NCI-H446 treated with DMSO at 0.1 percent for 48 hours (cell line): ENCODE results near the gene OSBPL10.
"Not testable (repeated sequence)": the region's sequence is repeated elsewhere in the genome, so short reads cannot be mapped to it uniquely, and the experiment has no call there.

Experiments used
- DNase-seq: peaks from one replicate; lab custom pipeline; 2025; lab: John Stamatoyannopoulos, UW

Gene OSBPL10

DNA sequence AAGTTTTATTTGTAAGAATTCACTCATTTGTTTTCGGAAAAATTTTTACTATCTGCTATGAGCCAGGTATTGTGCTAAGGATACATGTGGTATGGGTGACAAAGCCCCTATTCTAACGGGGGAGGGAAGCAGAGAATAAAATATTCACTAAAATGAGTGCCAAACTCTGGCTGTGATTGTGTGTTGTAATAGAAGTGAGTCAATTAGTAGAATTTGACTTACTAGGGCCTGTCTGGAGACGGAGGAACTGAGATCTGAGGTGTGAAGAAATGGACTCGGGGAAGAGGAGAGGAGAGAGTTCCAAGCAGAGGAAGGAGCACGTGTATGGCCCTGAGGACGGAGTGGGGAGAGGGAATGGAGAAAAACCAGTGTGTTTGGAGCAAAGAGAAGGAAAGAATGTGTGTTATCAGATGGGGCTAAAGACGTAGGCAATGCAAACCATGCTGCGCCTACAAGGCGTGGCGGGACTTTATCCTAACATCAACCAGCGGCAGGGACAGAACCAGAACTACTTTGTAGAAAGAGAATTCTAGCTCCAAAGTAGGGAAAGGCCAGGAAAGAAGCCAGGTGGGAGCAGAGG is 89.1 kb downstream of the OSBPL10 start:
- DNase-seq, result no peak

GRCh38 chr3:31890742-31891469 is 90.2 kb downstream of the OSBPL10 start:
- no peak for DNase-seq

DNA sequence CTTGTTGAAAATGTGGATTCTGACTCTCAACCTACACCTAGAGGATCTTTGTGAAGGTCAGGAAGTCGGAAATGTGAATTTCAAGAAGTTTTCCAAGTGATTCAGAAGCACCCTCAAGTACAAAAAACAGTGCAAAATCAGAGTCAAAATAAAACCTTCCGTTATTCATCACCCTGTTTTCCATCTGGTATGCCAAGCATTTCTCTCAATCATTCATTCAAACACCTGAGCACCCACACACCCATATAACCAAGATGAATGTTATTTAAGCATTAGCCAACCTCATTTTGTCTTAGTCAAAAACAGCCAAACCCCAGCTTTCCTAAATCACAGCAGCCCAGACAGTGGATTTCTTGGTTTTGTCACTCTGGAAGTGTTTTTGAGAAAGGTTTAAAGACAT is 91.1 kb downstream of the OSBPL10 start:
- no peak for DNase-seq

DNA sequence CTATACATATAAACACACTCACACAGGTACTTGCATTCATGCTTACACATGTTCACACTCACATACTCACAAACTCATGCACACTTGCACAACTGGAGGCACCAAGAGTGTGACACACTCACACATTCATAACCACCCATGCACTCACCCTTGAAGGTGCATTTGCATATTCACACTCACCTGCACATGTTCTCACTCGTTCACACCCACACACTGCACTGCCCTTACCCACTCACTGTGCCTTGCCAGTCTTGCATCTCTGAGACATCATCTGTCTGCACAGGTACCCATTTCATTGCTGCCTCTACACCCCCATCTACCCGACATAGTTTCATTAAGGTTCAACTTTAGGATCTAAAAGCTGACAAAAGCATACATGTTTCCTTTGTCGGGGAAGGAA is 95.8 kb downstream of the OSBPL10 start:
- no peak for DNase-seq

- no peak for DNase-seq
Measured at GRCh38 chr3:31884251-31884650, 96.8 kb downstream of the OSBPL10 start.

DNA sequence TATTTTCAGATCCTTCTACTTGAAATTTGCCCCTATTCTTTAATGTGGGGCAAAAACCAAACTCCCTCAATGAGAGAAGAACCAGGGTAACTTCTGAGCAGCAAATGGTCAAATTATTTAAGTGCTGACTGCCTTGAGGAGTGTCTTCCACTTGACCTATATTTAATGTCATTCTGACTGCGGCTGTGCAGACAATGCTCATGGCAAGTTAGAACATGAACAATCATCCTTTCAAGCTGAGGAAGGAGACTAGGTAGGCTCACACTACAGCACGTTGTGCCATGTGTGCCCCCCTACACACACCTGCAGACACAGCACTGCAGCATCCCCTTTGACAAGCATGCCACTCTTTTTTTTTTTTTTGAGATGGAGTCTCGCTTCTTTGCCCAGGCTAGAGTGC is 98.2 kb downstream of the OSBPL10 start:
- DNase-seq, result no peak

DNA sequence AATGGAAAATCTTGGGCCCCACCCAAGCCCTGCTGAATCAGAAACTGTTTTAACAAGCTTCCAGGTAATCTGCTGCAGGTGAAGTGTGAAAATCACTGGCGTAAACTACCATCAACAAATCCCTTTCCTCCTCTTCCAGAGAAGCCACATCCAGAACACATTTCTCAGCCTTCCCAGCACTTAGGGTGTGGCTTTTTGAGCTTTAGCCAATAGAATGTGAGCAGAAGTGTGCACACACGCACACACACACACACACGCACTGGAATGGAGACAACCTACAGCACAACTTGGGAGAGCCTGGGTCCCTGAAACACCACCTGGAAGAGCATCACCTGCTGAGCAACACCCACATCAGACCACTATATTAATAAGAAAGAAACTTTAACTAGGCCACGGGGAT is 98.6 kb downstream of the OSBPL10 start:
- no peak for DNase-seq

DNA sequence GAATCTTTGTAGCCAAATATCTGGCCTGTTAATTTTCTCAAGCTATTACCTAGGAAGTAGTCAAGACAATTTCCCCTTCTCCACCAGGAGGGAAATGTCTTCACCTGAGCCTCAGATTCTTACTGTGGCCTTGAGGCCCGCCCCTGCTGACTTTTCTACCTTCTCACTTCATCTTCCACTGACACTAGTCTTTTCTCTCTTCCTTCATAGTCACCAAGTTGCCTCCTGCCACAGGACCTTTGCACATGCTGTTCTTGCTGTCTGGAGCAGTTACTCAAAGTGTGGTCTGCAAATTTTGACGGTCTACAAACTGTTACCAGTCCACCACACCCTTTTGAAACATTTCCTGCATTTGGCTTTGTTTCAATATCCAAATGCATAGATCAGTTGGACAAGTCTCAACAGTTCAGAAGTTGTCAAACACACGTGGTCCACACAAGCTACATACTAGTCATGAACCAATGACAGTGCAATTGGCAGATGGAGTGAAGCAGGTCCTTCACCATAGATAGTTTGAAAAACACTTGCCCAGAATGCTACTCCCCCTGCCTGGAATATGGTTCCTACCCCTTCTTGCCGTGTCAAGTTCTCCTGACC is 100.5 kb downstream of the OSBPL10 start:
- DNase-seq, result no peak

DNA sequence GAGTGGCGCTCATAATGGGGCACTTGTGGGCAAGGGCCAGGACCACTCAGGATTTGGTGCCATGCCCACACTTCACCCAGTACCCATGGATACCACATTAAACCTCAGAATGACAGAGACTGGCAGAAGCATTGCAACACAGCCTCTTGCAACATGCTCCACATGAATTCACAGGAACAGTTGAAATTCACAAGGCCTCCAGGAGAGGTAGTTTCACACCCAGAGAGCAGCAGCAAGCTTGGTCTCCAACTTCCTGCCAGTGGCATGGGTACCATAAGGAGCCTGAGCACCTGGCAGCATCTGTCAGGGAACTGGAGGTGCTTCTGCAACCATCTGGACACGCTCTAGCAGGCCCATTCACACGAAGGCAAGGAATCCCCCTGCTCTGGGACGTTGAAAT is 101.0 kb downstream of the OSBPL10 start:
- no peak for DNase-seq

DNA sequence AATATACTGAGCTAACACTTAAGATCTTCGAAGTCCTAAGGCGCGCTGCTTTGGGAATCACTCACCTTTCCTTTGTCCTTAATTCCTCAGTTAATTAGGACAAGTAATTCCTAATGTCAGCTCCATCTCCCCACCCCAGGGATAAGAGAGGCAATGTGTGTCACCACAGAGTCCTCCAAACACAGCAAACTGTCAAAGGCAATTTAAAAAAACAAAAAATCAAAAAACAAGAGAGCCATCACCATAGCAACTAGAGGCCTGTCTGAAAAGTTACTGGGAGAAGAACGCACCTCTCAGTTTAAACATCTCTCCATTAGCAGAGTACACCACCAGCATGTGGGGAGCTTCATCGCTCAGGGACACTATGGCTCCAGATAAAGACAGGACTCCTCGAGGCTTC is 101.7 kb downstream of the OSBPL10 start:
- DNase-seq, result no peak

- DNase-seq, result no peak
Measured at GRCh38 chr3:31878231-31878838, 102.7 kb downstream of the OSBPL10 start.

DNA sequence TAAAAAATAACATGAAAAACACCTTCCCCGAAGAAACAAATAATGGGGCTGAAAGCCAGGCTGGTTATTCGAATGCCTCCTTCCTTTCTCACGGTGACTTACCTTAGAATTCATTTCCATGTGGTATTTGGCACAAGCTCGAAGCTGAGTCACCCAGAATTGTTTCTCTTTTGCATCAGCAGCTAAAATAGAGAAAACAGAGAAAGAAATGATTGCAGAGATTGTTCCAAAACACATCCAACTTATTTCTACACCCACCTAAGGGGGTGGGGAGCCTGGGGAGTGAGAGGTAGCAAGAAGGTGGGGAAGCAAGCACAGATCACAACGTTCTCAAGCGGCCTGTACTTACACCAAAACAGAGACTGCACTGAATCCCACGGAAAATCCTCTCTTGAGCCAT is 104.7 kb downstream of the OSBPL10 start:
- DNase-seq, result no peak

- DNase-seq, result no peak
Measured at GRCh38 chr3:31875437-31875836, 105.6 kb downstream of the OSBPL10 start.

GRCh38 chr3:31873254-31873820 is 107.7 kb downstream of the OSBPL10 start:
- DNase-seq, result no peak

GRCh38 chr3:31871939-31872507 is 109.0 kb downstream of the OSBPL10 start:
- no peak for DNase-seq

DNA sequence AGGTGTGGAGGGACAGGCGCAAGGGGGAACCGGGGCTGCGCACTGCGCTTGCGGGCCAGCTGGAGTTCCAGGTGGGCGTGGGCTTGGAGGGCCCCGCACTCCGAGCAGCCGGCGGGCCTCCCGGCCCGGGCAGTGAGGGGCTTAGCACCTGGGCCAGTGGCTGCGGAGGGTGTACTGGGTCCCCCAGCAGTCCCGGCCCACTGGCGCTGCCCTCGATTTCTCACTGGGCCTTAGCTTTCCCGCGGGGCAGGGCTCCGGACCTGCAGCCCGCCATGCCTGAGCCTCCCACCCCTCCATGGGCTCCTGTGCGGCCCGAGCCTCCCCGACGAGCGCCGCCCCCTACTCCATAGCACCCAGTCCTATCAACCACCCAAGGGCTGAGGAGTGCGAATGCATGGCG is 111.0 kb downstream of the OSBPL10 start:
- not testable (repeated sequence) for DNase-seq

- no peak for DNase-seq
Measured at GRCh38 chr3:31868236-31868635, 112.8 kb downstream of the OSBPL10 start.

DNA sequence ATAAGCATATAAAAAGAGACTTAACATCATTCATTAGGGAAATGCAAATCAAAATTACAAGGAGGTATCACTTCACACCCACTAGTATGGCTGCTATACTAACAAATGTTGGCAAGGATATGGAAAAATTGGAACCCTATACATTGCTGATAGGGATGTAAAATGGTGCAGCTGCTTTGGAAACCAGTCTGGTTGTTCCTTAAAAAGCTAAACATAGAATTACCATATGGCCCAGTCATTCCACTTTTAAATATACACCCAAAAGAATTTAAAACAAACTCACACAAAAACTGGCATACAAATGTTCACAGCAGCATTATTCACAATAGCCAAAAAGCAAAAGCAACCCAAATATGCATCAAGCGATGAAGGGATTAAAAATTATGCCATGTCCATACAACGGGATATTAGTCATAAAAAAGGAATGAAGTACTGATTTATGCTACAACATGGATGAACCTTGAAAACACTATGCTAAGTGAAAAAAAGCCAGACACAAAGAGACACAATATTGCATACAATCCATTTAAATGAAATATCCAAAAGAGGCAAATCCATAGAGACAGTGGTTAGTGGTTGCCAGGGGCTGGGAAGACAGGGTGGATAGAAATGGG is 118.3 kb downstream of the OSBPL10 start:
- DNase-seq, result no peak

- no peak for DNase-seq
Measured at GRCh38 chr3:31861826-31862225, 119.2 kb downstream of the OSBPL10 start.

DNA sequence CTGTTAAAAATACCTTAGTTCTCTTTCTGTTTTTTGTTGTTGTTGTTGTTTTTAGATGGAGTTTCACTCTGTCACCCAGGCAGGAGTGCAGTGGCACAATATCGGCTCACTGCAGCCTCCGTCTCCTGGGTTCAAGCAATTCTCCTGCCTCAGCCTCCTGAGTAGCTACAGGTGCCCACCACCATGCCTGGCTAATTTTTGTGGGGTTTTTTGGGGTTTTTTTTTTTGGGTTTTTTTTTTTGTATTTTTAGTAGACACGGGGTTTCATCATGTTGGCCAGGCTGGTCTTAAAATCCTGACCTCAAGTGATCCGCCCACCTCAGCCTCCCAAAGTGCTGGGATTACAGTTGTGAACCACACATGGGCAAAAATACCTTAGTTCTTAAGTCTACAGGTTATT is 120.4 kb downstream of the OSBPL10 start:
- DNase-seq, result not testable (repeated sequence)

GRCh38 chr3:31859245-31859644 is 121.8 kb downstream of the OSBPL10 start:
- no peak for DNase-seq

DNA sequence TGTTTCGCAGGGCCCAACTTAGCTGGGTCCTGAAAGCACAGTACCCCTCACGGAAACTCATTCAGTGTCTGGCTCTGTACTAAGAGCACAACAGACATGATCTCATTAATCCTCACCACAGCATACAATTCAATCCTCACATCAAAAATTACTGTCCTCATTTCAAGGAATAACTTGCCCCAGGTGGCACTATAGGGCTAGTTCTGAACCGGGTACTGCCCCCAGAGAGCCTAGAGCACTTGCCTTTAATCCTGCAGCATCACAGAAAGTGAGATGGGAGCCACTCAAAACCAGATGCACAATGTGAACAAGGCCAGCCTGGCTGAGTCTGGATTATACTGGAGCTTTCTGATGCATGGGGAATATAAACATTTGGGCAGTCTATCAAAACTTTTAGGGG is 122.6 kb downstream of the OSBPL10 start:
- DNase-seq, result no peak
